ENCODE data around the gene GMIP.

GMIP gene

GRCh38 chr19:19679176-19680073, 36.0 kb upstream of the GMIP start:
- no peak for TF ChIP-seq CTCF (IDR thresholded peaks at IDR 0.05; ENCODE audit: low read depth, low read length)
- peaks cover 2% of the 10 kb centered on the region for H3K9me3 ChIP-seq (ENCODE audit: severe bottlenecking)
- H3K27me3 ChIP-seq (ENCODE audit: insufficient read depth, low read depth, severe bottlenecking) = no peaks in the 10 kb centered on the region
- DNase-seq = no peak
- H3K36me3 ChIP-seq = peaks cover 78% of the 10 kb centered on the region
- no peak overlapping the region for H3K4me3 ChIP-seq (ENCODE audit: low read depth, low read length)
- no peak overlapping the region for H3K27ac ChIP-seq

GRCh38 chr19:19677579-19677978, 34.1 kb upstream of the GMIP start:
- DNase-seq = no peak
- TF ChIP-seq CTCF (IDR thresholded peaks at IDR 0.05; ENCODE audit: low read depth, low read length) = no peak
- H3K27me3 ChIP-seq (ENCODE audit: insufficient read depth, low read depth, severe bottlenecking) = no peaks in the 10 kb centered on the region
- H3K4me3 ChIP-seq (ENCODE audit: low read depth, low read length) = no peak overlapping the region
- no peak overlapping the region for H3K27ac ChIP-seq
- peaks cover 2% of the 10 kb centered on the region for H3K9me3 ChIP-seq (ENCODE audit: severe bottlenecking)
- H3K36me3 ChIP-seq = peaks cover 90% of the 10 kb centered on the region

- TF ChIP-seq CTCF (IDR thresholded peaks at IDR 0.05; ENCODE audit: low read depth, low read length) = no peak
- no peak for DNase-seq
- H3K9me3 ChIP-seq (ENCODE audit: severe bottlenecking) = no peaks in the 10 kb centered on the region
- H3K27ac ChIP-seq = no peak overlapping the region
- no peak overlapping the region for H3K4me3 ChIP-seq (ENCODE audit: low read depth, low read length)
- no peaks in the 10 kb centered on the region for H3K27me3 ChIP-seq (ENCODE audit: insufficient read depth, low read depth, severe bottlenecking)
- H3K36me3 ChIP-seq = peaks cover 69% of the 10 kb centered on the region
Observed at GRCh38 chr19:19674315-19674714, 30.9 kb upstream of the GMIP start.

GRCh38 chr19:19672816-19673215, 29.4 kb upstream of the GMIP start:
- Histone ChIP-seq H3K27me3 (ENCODE audit: insufficient read depth, low read depth, severe bottlenecking) (no peaks in the 10 kb centered on the region), H3K4me3 (ENCODE audit: low read depth, low read length) (no peak overlapping the region), H3K9me3 (ENCODE audit: severe bottlenecking) (no peaks in the 10 kb centered on the region), H3K36me3 (peaks cover 58% of the 10 kb centered on the region), H3K27ac (no peak overlapping the region)
- no peak for TF ChIP-seq CTCF (IDR thresholded peaks at IDR 0.05; ENCODE audit: low read depth, low read length)
- DNase-seq = no peak

GRCh38 chr19:19670070-19670551, 26.7 kb upstream of the GMIP start:
- no peak overlapping the region for H3K27ac ChIP-seq
- H3K9me3 ChIP-seq (ENCODE audit: severe bottlenecking) = no peaks in the 10 kb centered on the region
- no peak overlapping the region for H3K4me3 ChIP-seq (ENCODE audit: low read depth, low read length)
- no peak for TF ChIP-seq CTCF (IDR thresholded peaks at IDR 0.05; ENCODE audit: low read depth, low read length)
- no peak for DNase-seq
- peaks cover 31% of the 10 kb centered on the region for H3K36me3 ChIP-seq
- no peaks in the 10 kb centered on the region for H3K27me3 ChIP-seq (ENCODE audit: insufficient read depth, low read depth, severe bottlenecking)
